Central memory CD8-positive, alpha-beta T cell (primary cell): ENCODE results near the gene TBC1D10A.
A peak's percentile ranks its signal among the peaks of the same experiment; 100 is the strongest.

Source experiments
- ATAC-seq: fragments of 150-1000 bp; cut with Tn5 transposase; replicated peaks from 2 replicates; pipeline ENCODE4 v1.10.0; 2022; ENCODE audit warnings: mild to moderate bottlenecking, moderate FRiP score, moderate number of reproducible peaks; ENCODE audit not compliant: poor library complexity, severe bottlenecking; ENCODE audit errors: extremely low read depth
- DNase-seq, 2 donors: peaks; one replicate each; pipeline ENCODE4 v3.0.0; 2021; ENCODE audit warnings: low spot score in 2 of 2
- H3K27ac Mint-ChIP-seq: one replicate; pipeline ENCODE4 v1.8.0; 2022; ENCODE audit warnings: low read depth, mild to moderate bottlenecking, moderate library complexity, mixed read lengths
- H3K27me3 Mint-ChIP-seq: one replicate; pipeline ENCODE4 v1.8.0; 2022; ENCODE audit warnings: mixed read lengths
- H3K36me3 Mint-ChIP-seq: one replicate; pipeline ENCODE4 v1.8.0; 2022; ENCODE audit warnings: mild to moderate bottlenecking, moderate library complexity, mixed read lengths; ENCODE audit not compliant: insufficient read depth
- H3K4me1 Mint-ChIP-seq: one replicate; pipeline ENCODE4 v1.8.0; 2022; ENCODE audit warnings: mixed read lengths
- H3K4me3 Mint-ChIP-seq: one replicate; pipeline ENCODE4 v1.8.0; 2022; ENCODE audit warnings: mild to moderate bottlenecking, moderate library complexity, mixed read lengths
- H3K9me3 Mint-ChIP-seq: one replicate; pipeline ENCODE4 v1.8.0; 2022; ENCODE audit warnings: mixed read lengths

Gene TBC1D10A

DNA sequence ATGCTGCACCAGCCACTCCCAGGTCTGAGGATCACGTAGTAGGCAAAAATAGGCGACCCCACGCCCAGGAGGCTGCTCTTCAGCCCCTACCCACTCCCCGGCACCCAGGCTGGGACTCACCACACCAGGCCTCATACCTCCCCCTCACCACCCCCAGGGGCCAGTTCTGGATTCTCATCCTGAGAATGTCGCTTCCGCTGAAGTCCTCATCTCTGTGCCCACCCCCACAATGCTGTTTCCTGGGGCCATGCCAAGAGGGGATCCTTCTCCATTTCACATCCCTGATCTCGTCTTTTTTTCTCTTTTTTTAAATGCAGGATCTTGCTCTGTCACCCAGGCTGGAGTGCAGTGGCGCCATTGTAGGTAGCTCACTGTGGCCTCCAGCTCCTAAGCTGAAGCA, 58.4 kb downstream of the TBC1D10A start:
- Mint-ChIP-seq H3K27ac (peak overlapping the region; percentile 96), H3K36me3 (peaks cover 25% of the 10 kb centered on the region), H3K9me3 (no peaks in the 10 kb centered on the region), H3K27me3 (no peaks in the 10 kb centered on the region), H3K4me1 (peaks cover 47% of the 10 kb centered on the region), H3K4me3 (peak overlapping the region; percentile 90)
- DNase-seq = no peak
- no peak for ATAC-seq

- ATAC-seq (peak; percentile 15), DNase-seq (peak in 1 of 2 donors; percentile 34)
- peaks cover 53% of the 10 kb centered on the region for H3K4me1 Mint-ChIP-seq
- peak overlapping the region; percentile 90 for H3K4me3 Mint-ChIP-seq
- peak overlapping the region; percentile 96 for H3K27ac Mint-ChIP-seq
- H3K36me3 Mint-ChIP-seq = peaks cover 30% of the 10 kb centered on the region
- H3K9me3 Mint-ChIP-seq = no peaks in the 10 kb centered on the region
- no peaks in the 10 kb centered on the region for H3K27me3 Mint-ChIP-seq
Measured at GRCh38 chr22:30267382-30268302, 59.1 kb downstream of the TBC1D10A start.

GRCh38 chr22:30266445-30267381, 60.0 kb downstream of the TBC1D10A start, which contains the start of gene OSM:
Gene OSM, minus strand, starts transcription at chr22:30266851. Its CDS starts 52 bp downstream, at chr22:30266799.
- Mint-ChIP-seq H3K27me3 (no peaks in the 10 kb centered on the region), H3K4me1 (peaks cover 60% of the 10 kb centered on the region), H3K9me3 (no peaks in the 10 kb centered on the region), H3K4me3 (peak within 1 kb of the TSS; percentile 90), H3K27ac (peak within 1 kb of the TSS; percentile 96), H3K36me3 (peaks cover 30% of the 10 kb centered on the region)
- peak; percentile 62 to 70 for DNase-seq
- ATAC-seq = peak; percentile 31

DNA sequence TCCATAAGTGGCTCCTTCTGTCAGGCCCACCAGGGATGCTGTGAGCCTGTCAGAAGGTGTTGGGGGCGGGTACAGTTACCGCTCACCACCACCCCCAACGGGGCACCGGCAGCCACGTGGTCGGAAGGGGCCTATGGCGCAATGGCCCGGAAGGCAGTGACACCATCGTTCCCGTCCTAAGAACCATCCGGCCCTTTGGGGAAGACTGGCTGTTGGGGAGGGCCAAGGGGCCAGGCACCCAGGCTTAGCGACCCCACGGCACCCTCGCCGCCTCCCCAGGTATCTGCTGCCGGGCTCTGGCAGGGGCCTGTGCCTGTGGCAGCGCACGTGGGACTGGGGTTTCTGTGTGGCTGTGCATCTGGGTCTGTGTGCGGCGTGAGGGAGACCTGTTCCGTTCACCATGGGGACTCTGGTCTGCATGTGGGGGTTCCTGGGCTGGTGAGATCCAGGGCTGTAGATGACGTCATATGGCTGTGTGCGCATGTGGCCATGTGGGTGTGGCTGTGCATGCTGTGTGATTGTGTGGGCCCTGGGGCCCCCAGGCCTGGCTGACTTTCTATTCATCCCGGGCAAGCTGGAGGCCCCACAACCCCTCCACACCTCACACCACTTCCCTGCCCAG, 60.8 kb downstream of the TBC1D10A start:
- Mint-ChIP-seq H3K36me3 (peaks cover 31% of the 10 kb centered on the region), H3K4me3 (peak overlapping the region; percentile 90), H3K9me3 (no peaks in the 10 kb centered on the region), H3K4me1 (peaks cover 59% of the 10 kb centered on the region), H3K27me3 (no peaks in the 10 kb centered on the region), H3K27ac (peak overlapping the region; percentile 96)
- ATAC-seq = peak; percentile 84
- peak; percentile 73 to 85 for DNase-seq

GRCh38 chr22:30265131-30265720, 61.5 kb downstream of the TBC1D10A start:
- H3K4me3 Mint-ChIP-seq = peak overlapping the region; percentile 90
- H3K27me3 Mint-ChIP-seq = no peaks in the 10 kb centered on the region
- peak overlapping the region; percentile 96 for H3K27ac Mint-ChIP-seq
- peaks cover 28% of the 10 kb centered on the region for H3K36me3 Mint-ChIP-seq
- H3K4me1 Mint-ChIP-seq = peaks cover 54% of the 10 kb centered on the region
- ATAC-seq (no peak), DNase-seq (no peak)
- no peaks in the 10 kb centered on the region for H3K9me3 Mint-ChIP-seq

- no peaks in the 10 kb centered on the region for H3K27me3 Mint-ChIP-seq
- H3K9me3 Mint-ChIP-seq = no peaks in the 10 kb centered on the region
- H3K4me1 Mint-ChIP-seq = peaks cover 54% of the 10 kb centered on the region
- no peak for DNase-seq
- ATAC-seq = no peak
- no peak overlapping the region for H3K27ac Mint-ChIP-seq
- H3K36me3 Mint-ChIP-seq = peaks cover 26% of the 10 kb centered on the region
- no peak overlapping the region for H3K4me3 Mint-ChIP-seq
Measured at GRCh38 chr22:30263883-30264282, 62.9 kb downstream of the TBC1D10A start.

DNA sequence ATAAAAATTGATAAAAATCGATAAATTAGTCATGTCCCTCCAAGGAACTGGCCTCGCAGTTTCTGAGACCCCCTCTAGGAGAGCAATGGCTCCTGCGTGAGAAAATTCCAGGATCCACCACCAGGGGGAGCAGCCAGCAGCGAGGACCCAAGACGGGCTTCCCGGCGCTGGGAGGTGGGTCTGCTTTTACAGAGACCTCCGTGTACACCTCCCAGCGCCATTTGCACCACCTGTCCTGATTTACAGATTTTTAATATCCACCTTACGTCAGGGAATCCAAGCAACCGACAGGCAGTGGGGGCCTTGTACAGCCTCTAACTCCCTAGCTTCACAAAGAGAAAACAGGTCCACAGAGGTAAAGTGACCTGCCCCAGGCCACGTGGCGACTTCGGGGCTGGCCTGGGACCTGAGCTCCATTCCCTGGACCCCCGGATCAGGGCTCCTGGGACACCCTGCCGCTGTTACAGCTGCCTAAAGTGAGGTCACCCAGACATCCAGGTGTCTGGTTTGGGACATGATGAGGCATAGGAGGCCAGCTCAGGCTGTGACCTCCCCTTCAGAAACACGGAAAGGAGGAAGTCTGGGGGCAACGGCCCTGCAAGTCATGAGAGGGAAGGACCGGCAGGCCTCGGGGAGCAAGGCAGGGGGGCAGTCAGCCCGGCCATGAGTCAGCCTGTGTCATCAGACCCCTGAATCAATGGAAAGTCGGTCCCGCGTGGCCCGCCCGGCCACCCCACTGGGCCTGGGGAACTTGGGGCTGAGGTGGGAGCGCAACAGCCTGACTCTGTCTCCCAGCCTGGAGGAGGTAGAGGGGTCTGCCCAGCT, 63.6 kb downstream of the TBC1D10A start:
- no peaks in the 10 kb centered on the region for H3K27me3 Mint-ChIP-seq
- no peak for ATAC-seq
- peak overlapping the region; percentile 26 for H3K27ac Mint-ChIP-seq
- DNase-seq = peak; percentile 59 to 76
- no peaks in the 10 kb centered on the region for H3K9me3 Mint-ChIP-seq
- peak overlapping the region; percentile 37 for H3K4me3 Mint-ChIP-seq
- peaks cover 48% of the 10 kb centered on the region for H3K4me1 Mint-ChIP-seq
- peaks cover 24% of the 10 kb centered on the region for H3K36me3 Mint-ChIP-seq

DNA sequence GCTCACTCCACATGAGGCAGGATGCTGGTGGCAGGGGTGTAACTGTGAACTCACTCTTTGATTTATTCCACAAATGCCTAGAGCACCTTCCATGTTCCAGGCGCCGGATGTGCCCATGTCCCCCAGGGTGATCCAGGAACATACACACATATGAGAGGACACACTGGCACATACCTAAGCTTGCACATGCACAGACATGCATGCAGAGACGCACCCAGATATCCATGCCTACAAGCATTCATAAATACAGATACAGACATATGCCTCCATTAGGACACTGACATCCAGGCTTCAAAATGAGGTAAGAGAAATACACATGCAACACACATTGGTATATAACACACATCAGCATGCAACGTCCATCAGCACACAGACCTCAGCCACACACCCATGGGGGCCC, 64.6 kb downstream of the TBC1D10A start:
- Mint-ChIP-seq H3K4me1 (peaks cover 38% of the 10 kb centered on the region), H3K27ac (no peak overlapping the region)
- ATAC-seq = no peak

DNA sequence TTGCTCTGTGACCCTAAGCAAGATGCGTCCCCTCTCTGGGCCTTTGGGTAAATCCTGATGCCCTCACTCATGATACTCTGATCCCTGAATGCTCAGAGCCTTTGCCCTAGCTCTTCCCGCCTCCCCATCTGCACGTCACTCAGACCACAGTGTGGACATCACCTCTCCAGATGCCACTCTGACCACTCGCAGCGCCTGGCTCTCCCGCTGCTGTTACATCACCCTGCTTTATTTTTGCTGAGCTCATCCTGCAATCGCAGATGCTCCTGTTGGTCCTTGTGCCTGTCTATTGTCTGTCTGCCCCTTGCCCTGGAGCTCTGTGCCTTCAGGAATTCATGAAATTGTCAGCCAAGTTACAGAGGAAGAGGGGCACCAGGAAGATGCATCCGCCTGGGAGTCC, 65.6 kb downstream of the TBC1D10A start:
- no peak overlapping the region for H3K27ac Mint-ChIP-seq
- H3K9me3 Mint-ChIP-seq = no peaks in the 10 kb centered on the region
- ATAC-seq = no peak
- H3K4me3 Mint-ChIP-seq = no peak overlapping the region
- H3K4me1 Mint-ChIP-seq = peaks cover 29% of the 10 kb centered on the region
- H3K27me3 Mint-ChIP-seq = no peaks in the 10 kb centered on the region
- peaks cover 15% of the 10 kb centered on the region for H3K36me3 Mint-ChIP-seq
- no peak for DNase-seq

More for the DNA sequence above, 64.6 kb downstream of the TBC1D10A start:
- no peak for DNase-seq
- peak overlapping the region; percentile 14 for H3K4me3 Mint-ChIP-seq
- no peaks in the 10 kb centered on the region for H3K27me3 Mint-ChIP-seq
- peaks cover 23% of the 10 kb centered on the region for H3K36me3 Mint-ChIP-seq
- H3K9me3 Mint-ChIP-seq = no peaks in the 10 kb centered on the region

- Mint-ChIP-seq H3K4me3 (no peak overlapping the region), H3K36me3 (peaks cover 10% of the 10 kb centered on the region), H3K9me3 (no peaks in the 10 kb centered on the region), H3K27me3 (no peaks in the 10 kb centered on the region), H3K27ac (no peak overlapping the region), H3K4me1 (peaks cover 25% of the 10 kb centered on the region)
- ATAC-seq = no peak
- DNase-seq = no peak
Measured at GRCh38 chr22:30260682-30261081, 66.1 kb downstream of the TBC1D10A start.

DNA sequence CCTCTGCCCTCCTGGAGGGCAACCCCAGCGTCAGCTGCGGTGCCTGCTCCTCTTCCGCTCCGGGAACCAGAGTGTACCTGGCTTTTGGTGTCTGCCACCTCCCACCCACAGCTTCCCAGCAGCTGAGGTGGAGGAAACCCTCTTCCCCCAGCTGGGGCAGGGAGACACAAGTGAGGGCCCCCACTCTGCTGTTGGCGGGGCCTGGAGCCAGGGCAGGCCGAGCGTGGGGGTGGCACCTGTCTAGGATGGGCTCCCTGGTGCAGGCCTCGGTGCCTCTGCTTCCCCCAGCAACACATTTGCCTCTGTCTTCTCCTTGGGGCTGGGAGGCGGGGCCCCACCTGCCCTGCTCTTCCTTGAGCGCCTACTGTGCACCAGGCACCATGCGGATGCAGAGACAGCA, 66.5 kb downstream of the TBC1D10A start:
- DNase-seq = no peak
- Mint-ChIP-seq H3K27me3 (no peaks in the 10 kb centered on the region), H3K27ac (no peak overlapping the region), H3K36me3 (peaks cover 9% of the 10 kb centered on the region), H3K9me3 (no peaks in the 10 kb centered on the region), H3K4me1 (peaks cover 21% of the 10 kb centered on the region), H3K4me3 (no peak overlapping the region)
- no peak for ATAC-seq
